Jurkat, Clone E6-1 (cell line): ENCODE results near the gene SMC6.
A peak's percentile ranks its signal among the peaks of the same experiment; 100 is the strongest.

ENCODE experiments used
- DNase-seq: peaks from one replicate; pipeline ENCODE4 v3.0.0-alpha.2; 2011; ENCODE audit warnings: low read depth, low spot score
- H3K4me3 ChIP-seq: 2 replicates; pipeline ENCODE4 v1.5.1; 2011; ENCODE audit warnings: mild to moderate bottlenecking, low read length, control low read depth, moderate library complexity

The SMC6 gene

GRCh38 chr2:17628349-17629261 lies 125.0 kb downstream of the SMC6 start:
- DNase-seq, result peak; percentile 3
- H3K4me3 ChIP-seq, result no peak overlapping the region

GRCh38 chr2:17627434-17627833 lies 126.2 kb downstream of the SMC6 start:
- DNase-seq, result no peak
- H3K4me3 ChIP-seq, result no peak overlapping the region

GRCh38 chr2:17626986-17627385 lies 126.6 kb downstream of the SMC6 start:
- no peak overlapping the region for H3K4me3 ChIP-seq
- DNase-seq, result peak; percentile 62

- no peak overlapping the region for H3K4me3 ChIP-seq
- no peak for DNase-seq
These were observed 128.2 kb downstream of the SMC6 start for GRCh38 chr2:17625446-17625845.

GRCh38 chr2:17621781-17622180 lies 131.8 kb downstream of the SMC6 start:
- no peak for DNase-seq
- no peak overlapping the region for H3K4me3 ChIP-seq

GRCh38 chr2:17620841-17621240 lies 132.8 kb downstream of the SMC6 start:
- H3K4me3 ChIP-seq, result no peak overlapping the region
- no peak for DNase-seq

GRCh38 chr2:17620280-17620679 lies 133.3 kb downstream of the SMC6 start:
- H3K4me3 ChIP-seq, result no peak overlapping the region
- no peak for DNase-seq

GRCh38 chr2:17617955-17618354 lies 135.7 kb downstream of the SMC6 start:
- no peak for DNase-seq

GRCh38 chr2:17617516-17617915 lies 136.1 kb downstream of the SMC6 start:
- no peak overlapping the region for H3K4me3 ChIP-seq
- DNase-seq, result no peak

More at GRCh38 chr2:17617955-17618354, 135.7 kb downstream of the SMC6 start:
- no peak overlapping the region for H3K4me3 ChIP-seq

GRCh38 chr2:17616405-17616804 lies 137.2 kb downstream of the SMC6 start:
- DNase-seq, result no peak
- no peak overlapping the region for H3K4me3 ChIP-seq

GRCh38 chr2:17615728-17616351 lies 137.8 kb downstream of the SMC6 start:
- DNase-seq, result no peak
- H3K4me3 ChIP-seq, result no peak overlapping the region

- no peak overlapping the region for H3K4me3 ChIP-seq
- no peak for DNase-seq
These were observed 138.5 kb downstream of the SMC6 start for GRCh38 chr2:17615147-17615546.

- DNase-seq, result no peak
- no peak overlapping the region for H3K4me3 ChIP-seq
These were observed 139.3 kb downstream of the SMC6 start for GRCh38 chr2:17614174-17614930.
